HG02798 (cell line): ENCODE measurements around the gene ABCA4.

ENCODE experiments used
- ATAC-seq: cut with Tn5 transposase; IDR thresholded peaks from one replicate; pipeline ENCODE4 v1.9.1; 2021; ENCODE audit warnings: mild to moderate bottlenecking; ENCODE audit not compliant: unreplicated experiment, poor library complexity

Gene ABCA4

GRCh38 chr1:94106716-94107115, 14.2 kb downstream of the ABCA4 start:
- ATAC-seq, result no peak

GRCh38 chr1:94105957-94106529, 14.9 kb downstream of the ABCA4 start:
- no peak for ATAC-seq

- no peak for ATAC-seq
Measured at GRCh38 chr1:94105581-94105952, 15.4 kb downstream of the ABCA4 start.

- ATAC-seq, result no peak
Measured at GRCh38 chr1:94104776-94105580, 16.0 kb downstream of the ABCA4 start.

GRCh38 chr1:94104127-94104684, 16.7 kb downstream of the ABCA4 start:
- ATAC-seq, result no peak

- ATAC-seq, result no peak
Measured at GRCh38 chr1:94103608-94104007, 17.3 kb downstream of the ABCA4 start.

- ATAC-seq, result no peak
Measured at GRCh38 chr1:94101613-94102525, 19.1 kb downstream of the ABCA4 start.

GRCh38 chr1:94100785-94101612, 19.9 kb downstream of the ABCA4 start:
- no peak for ATAC-seq

- no peak for ATAC-seq
Measured at GRCh38 chr1:94100129-94100784, 20.7 kb downstream of the ABCA4 start.

- ATAC-seq, result no peak
Measured at GRCh38 chr1:94099303-94099702, 21.6 kb downstream of the ABCA4 start.

GRCh38 chr1:94098585-94099111, 22.3 kb downstream of the ABCA4 start:
- ATAC-seq, result no peak

- no peak for ATAC-seq
Measured at GRCh38 chr1:94096797-94097549, 24.0 kb downstream of the ABCA4 start.

GRCh38 chr1:94095744-94096469, 25.0 kb downstream of the ABCA4 start:
- no peak for ATAC-seq

- ATAC-seq, result no peak
Measured at GRCh38 chr1:94095112-94095637, 25.8 kb downstream of the ABCA4 start.

GRCh38 chr1:94094469-94095111, 26.4 kb downstream of the ABCA4 start:
- no peak for ATAC-seq

- no peak for ATAC-seq
Measured at GRCh38 chr1:94093996-94094395, 27.0 kb downstream of the ABCA4 start.

GRCh38 chr1:94093396-94093795, 27.6 kb downstream of the ABCA4 start:
- ATAC-seq, result no peak
